Neural progenitor cell (in vitro differentiated cells): ENCODE results near the gene ZFPM1. TPM values are rescaled to one million over a fixed set of nuclear protein-coding genes. Genes with fewer than 3 reads are reported as not detected.
A peak's percentile ranks its signal among the peaks of the same experiment; 100 is the strongest.

ENCODE experiments used
- DNase-seq: peaks from one replicate; pipeline ENCODE4 v3.0.0-alpha.2; 2016; ENCODE audit warnings: low spot score
- H2AFZ ChIP-seq: fragments of 200-600 bp; sonication (generic); replicated peaks from 2 replicates; pipeline ENCODE4 v1.6.1; 2016; ENCODE audit warnings: antibody characterized with exemption
- H3F3A ChIP-seq: fragments of 200-600 bp; sonication (generic); 2 replicates; pipeline ENCODE4 v1.6.1; 2016; ENCODE audit warnings: antibody characterized with exemption, low read depth
- H3K27ac ChIP-seq: fragments of 200-600 bp; sonication (generic); 2 replicates; pipeline ENCODE4 v1.5.1; 2016; ENCODE audit warnings: mild to moderate bottlenecking
- H3K27me3 ChIP-seq: fragments of 200-600 bp; sonication (generic); 2 replicates; pipeline ENCODE4 v1.6.1; 2016; ENCODE audit warnings: mild to moderate bottlenecking, moderate library complexity
- H3K36me3 ChIP-seq: fragments of 200-600 bp; sonication (generic); 2 replicates; pipeline ENCODE4 v1.5.1; 2016
- H3K4me1 ChIP-seq: fragments of 200-600 bp; sonication (generic); 2 replicates; pipeline ENCODE4 v1.6.1; 2016; ENCODE audit warnings: mixed run types
- H3K4me2 ChIP-seq: fragments of 200-600 bp; sonication (generic); 2 replicates; pipeline ENCODE4 v1.6.1; 2016
- H3K4me3 ChIP-seq: fragments of 200-600 bp; sonication (generic); 2 replicates; pipeline ENCODE4 v1.5.1; 2016
- H3K79me2 ChIP-seq: fragments of 200-600 bp; sonication (generic); 2 replicates; pipeline ENCODE4 v1.6.1; 2016; ENCODE audit warnings: low read depth
- H3K9ac ChIP-seq: fragments of 200-600 bp; sonication (generic); 2 replicates; pipeline ENCODE4 v1.6.1; 2016
- H3K9me3 ChIP-seq: fragments of 200-600 bp; sonication (generic); 2 replicates; pipeline ENCODE4 v1.5.1; 2016; ENCODE audit warnings: low read depth
- H4K20me1 ChIP-seq: fragments of 200-600 bp; sonication (generic); 2 replicates; pipeline ENCODE4 v1.6.1; 2016; ENCODE audit warnings: low read depth
- H3K27ac Mint-ChIP-seq: 3 replicates; pipeline ENCODE4 v1.8.0; 2021; ENCODE audit warnings: mixed read lengths
- H3K27me3 Mint-ChIP-seq: 2 replicates; pipeline ENCODE4 v1.8.0; 2022; ENCODE audit warnings: low read depth, mild to moderate bottlenecking, inconsistent platforms, moderate library complexity, mixed read lengths; ENCODE audit not compliant: insufficient read depth
- H3K36me3 Mint-ChIP-seq: 3 replicates; pipeline ENCODE4 v1.8.0; 2021; ENCODE audit warnings: mixed read lengths
- H3K4me1 Mint-ChIP-seq: 3 replicates; pipeline ENCODE4 v1.8.0; 2021; ENCODE audit warnings: mixed read lengths
- H3K4me3 Mint-ChIP-seq: 3 replicates; pipeline ENCODE4 v1.8.0; 2021; ENCODE audit warnings: mild to moderate bottlenecking, moderate library complexity, mixed read lengths
- H3K9me3 Mint-ChIP-seq: 3 replicates; pipeline ENCODE4 v1.8.0; 2020; ENCODE audit warnings: mixed read lengths
- CTCF ChIP-seq: fragments of 200-600 bp; sonication (generic); IDR thresholded peaks from 2 replicates; pipeline ENCODE4 v1.5.1; 2017; ENCODE audit warnings: antibody characterized with exemption, mild to moderate bottlenecking
- EZH2 ChIP-seq: fragments of 200-600 bp; sonication (generic); IDR thresholded peaks from 2 replicates; pipeline ENCODE4 v1.6.1; 2017; ENCODE audit warnings: antibody characterized with exemption, mild to moderate bottlenecking, moderate library complexity
- EZH2phosphoT487 ChIP-seq: fragments of 200-600 bp; sonication (generic); IDR thresholded peaks from 2 replicates; pipeline ENCODE4 v1.6.1; 2017; ENCODE audit warnings: antibody characterized with exemption
- total RNA-seq: library from RNA; depleted of rRNA; stranded (reverse); fragments of >200 nt; gene quantifications from 2 replicates; pipeline ENCODE4 v1.2.3, GENCODE V29; 2015; ENCODE audit warnings: low replicate concordance

Gene ZFPM1
- total RNA-seq, 1 donor from 2014 or later: 0.36 TPM

DNA sequence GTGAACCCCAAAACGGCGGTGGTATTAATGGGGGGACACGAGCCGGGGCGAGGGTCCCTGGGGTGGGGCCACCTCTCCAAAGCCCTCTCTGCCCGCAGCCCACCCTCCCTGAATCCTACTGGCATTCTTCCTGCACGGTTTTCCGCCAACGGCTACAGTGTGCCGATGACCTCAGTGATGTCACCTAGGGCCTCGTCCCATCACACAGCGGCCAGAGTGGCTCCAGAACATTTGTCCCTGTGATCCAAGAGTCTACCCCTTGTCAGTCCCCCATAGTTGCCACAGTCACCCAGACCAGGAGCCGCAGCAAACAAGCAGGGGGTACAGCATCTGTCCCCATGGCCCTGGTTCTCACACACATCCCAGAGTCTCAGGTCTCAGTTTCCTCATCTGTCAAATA is 13.9 kb downstream of the ZFPM1 start:
- Histone ChIP-seq H2AFZ (no peak overlapping the region), H3K36me3 (no peaks in the 10 kb centered on the region), H3K4me2 (no peak overlapping the region), H3K4me1 (peaks cover 13% of the 10 kb centered on the region), H3K4me3 (no peak overlapping the region), H3K9ac (no peak overlapping the region), H4K20me1 (peaks cover 28% of the 10 kb centered on the region), H3K79me2 (no peaks in the 10 kb centered on the region), H3K27me3 (no peaks in the 10 kb centered on the region), H3K9me3 (no peaks in the 10 kb centered on the region), H3F3A (no peaks in the 10 kb centered on the region), H3K27ac (no peak overlapping the region)
- peaks cover 12% of the 10 kb centered on the region for H3K4me1 Mint-ChIP-seq
- DNase-seq: no peak
- no peak for TF ChIP-seq CTCF
- no peak for TF ChIP-seq EZH2phosphoT487
- TF ChIP-seq EZH2: no peak
- H3K27me3 Mint-ChIP-seq: no peaks in the 10 kb centered on the region
- no peaks in the 10 kb centered on the region for H3K36me3 Mint-ChIP-seq
- H3K9me3 Mint-ChIP-seq: no peaks in the 10 kb centered on the region
- H3K27ac Mint-ChIP-seq: no peak overlapping the region
- no peak overlapping the region for H3K4me3 Mint-ChIP-seq

DNA sequence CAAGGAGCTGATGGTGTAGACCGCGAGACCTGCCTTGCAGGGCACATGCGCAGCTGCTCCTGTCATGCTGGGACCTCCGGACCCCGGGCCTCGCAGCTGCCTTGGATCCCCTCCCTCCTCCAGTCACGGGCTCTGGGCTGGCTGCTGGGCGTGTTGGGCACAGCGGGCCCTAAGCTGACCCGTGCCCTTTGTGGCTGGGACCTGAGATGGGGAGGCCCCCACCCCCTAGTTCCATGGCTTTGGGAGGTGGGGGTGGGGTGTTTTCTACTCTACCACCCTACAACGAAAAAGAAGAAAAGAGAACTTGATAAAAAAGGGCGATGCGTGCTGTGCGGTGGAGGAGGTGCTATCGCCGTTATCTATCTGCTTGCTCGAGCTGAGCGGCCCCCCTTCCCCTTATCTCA is 14.5 kb downstream of the ZFPM1 start:
- H3K4me2 ChIP-seq: no peak overlapping the region
- no peaks in the 10 kb centered on the region for H3K9me3 ChIP-seq
- no peak for DNase-seq
- H3K36me3 ChIP-seq: no peaks in the 10 kb centered on the region
- H2AFZ ChIP-seq: no peak overlapping the region
- H3K4me1 ChIP-seq: peaks cover 8% of the 10 kb centered on the region
- Mint-ChIP-seq H3K4me3 (no peak overlapping the region), H3K27ac (no peak overlapping the region), H3K4me1 (peaks cover 10% of the 10 kb centered on the region), H3K27me3 (no peaks in the 10 kb centered on the region), H3K9me3 (no peaks in the 10 kb centered on the region), H3K36me3 (no peaks in the 10 kb centered on the region)
- H3K27me3 ChIP-seq: no peaks in the 10 kb centered on the region
- TF ChIP-seq EZH2phosphoT487 (no peak), CTCF (no peak), EZH2 (no peak)
- no peak overlapping the region for H3K4me3 ChIP-seq
- no peaks in the 10 kb centered on the region for H3F3A ChIP-seq
- H3K79me2 ChIP-seq: no peaks in the 10 kb centered on the region
- peaks cover 25% of the 10 kb centered on the region for H4K20me1 ChIP-seq
- H3K27ac ChIP-seq: no peak overlapping the region
- H3K9ac ChIP-seq: no peak overlapping the region

DNA sequence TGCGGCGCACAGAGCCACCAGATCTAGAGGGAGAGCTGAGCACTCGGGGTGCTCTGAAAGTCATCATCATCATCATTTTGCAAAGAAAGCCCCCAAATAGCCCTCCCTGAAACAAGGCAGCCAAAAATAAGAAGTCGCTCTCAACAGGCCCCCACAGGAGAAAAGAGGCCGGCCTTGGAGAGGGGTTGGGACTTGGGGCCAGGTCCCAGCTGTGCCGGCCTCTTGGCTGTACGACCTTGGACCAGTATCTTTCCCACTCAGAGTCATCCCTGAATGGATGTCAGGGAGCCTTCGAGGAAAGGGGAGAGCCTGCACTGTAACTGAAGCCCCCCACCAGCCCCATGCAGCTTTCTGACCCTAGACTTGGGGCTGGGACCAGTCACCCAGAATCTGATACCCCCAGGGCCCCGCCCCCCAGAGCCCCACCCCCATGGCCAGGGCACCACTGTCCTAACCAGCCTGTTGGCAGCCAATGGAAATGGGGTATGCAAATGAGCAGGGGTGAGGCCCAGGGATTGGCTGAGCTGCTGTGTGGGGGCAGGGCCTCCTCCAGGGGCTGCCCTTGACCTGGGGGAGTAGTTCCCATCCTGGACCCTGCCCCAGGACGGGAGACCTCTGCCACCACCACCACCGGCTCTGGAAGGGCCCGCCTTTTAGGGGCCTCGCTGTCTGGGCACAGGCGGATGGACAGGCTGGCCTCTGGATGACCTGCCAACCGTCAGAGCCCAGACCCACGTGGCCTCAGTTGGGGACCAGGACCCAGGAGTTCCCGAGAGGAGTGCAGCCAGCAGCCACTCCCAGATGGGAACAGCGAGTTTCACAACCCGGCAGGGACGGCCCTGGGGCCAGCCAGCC is 15.4 kb downstream of the ZFPM1 start:
- H3K36me3 ChIP-seq: no peaks in the 10 kb centered on the region
- H3K79me2 ChIP-seq: no peaks in the 10 kb centered on the region
- Mint-ChIP-seq H3K27ac (no peak overlapping the region), H3K36me3 (no peaks in the 10 kb centered on the region), H3K4me1 (peaks cover 10% of the 10 kb centered on the region), H3K9me3 (no peaks in the 10 kb centered on the region), H3K27me3 (no peaks in the 10 kb centered on the region), H3K4me3 (peak overlapping the region; percentile 30)
- no peaks in the 10 kb centered on the region for H3K9me3 ChIP-seq
- no peak overlapping the region for H2AFZ ChIP-seq
- peak; percentile 88 for DNase-seq
- no peaks in the 10 kb centered on the region for H3F3A ChIP-seq
- H3K27me3 ChIP-seq: no peaks in the 10 kb centered on the region
- H3K27ac ChIP-seq: no peak overlapping the region
- TF ChIP-seq CTCF (no peak), EZH2phosphoT487 (no peak), EZH2 (no peak)
- peak overlapping the region; percentile 15 for H3K4me3 ChIP-seq
- no peak overlapping the region for H3K9ac ChIP-seq
- peaks cover 25% of the 10 kb centered on the region for H4K20me1 ChIP-seq
- H3K4me2 ChIP-seq: peak overlapping the region; percentile 54
- H3K4me1 ChIP-seq: peaks cover 8% of the 10 kb centered on the region
